ENCODE results near the gene SLC20A1.

SLC20A1 gene

GRCh38 chr2:112643488-112643887, 2.3 kb upstream of the SLC20A1 start:
- no peak for DNase-seq (ENCODE audit: low read depth in 1 of 2, low spot score in 1 of 2)
- in situ Hi-C loops (cut with HindIII; ENCODE audit: low pct_unique_long_range_greater_than_20kb, low sequenced_read_pairs): no loop called here
- no peak for TF ChIP-seq JUND (IDR thresholded peaks at IDR 0.05; ENCODE audit: low read depth)

- in situ Hi-C loops (cut with HindIII; ENCODE audit: low pct_unique_long_range_greater_than_20kb, low sequenced_read_pairs): no loop called here
- no peak for TF ChIP-seq JUND (IDR thresholded peaks at IDR 0.05; ENCODE audit: low read depth)
- DNase-seq (ENCODE audit: low read depth in 1 of 2, low spot score in 1 of 2): no peak
Measured at GRCh38 chr2:112644155-112644932, 1.4 kb upstream of the SLC20A1 start.

- in situ Hi-C loops (cut with HindIII; ENCODE audit: low pct_unique_long_range_greater_than_20kb, low sequenced_read_pairs): no loop called here
- TF ChIP-seq JUND (IDR thresholded peaks at IDR 0.05; ENCODE audit: low read depth): no peak
- DNase-seq (ENCODE audit: low read depth in 1 of 2, low spot score in 1 of 2): no peak
Measured at GRCh38 chr2:112644933-112645309, 818 bp upstream of the SLC20A1 start.

GRCh38 chr2:112646102-112646719, 472 bp downstream of the SLC20A1 start:
- TF ChIP-seq JUND (IDR thresholded peaks at IDR 0.05; ENCODE audit: low read depth): no peak
- in situ Hi-C loops (cut with HindIII; ENCODE audit: low pct_unique_long_range_greater_than_20kb, low sequenced_read_pairs): no loop called here
- peak in 1 of 2 experiments; percentile 36 for DNase-seq (ENCODE audit: low read depth in 1 of 2, low spot score in 1 of 2)

- DNase-seq (ENCODE audit: low read depth in 1 of 2, low spot score in 1 of 2): peak in 1 of 2 experiments; percentile 29
- TF ChIP-seq JUND (IDR thresholded peaks at IDR 0.05; ENCODE audit: low read depth): no peak
- in situ Hi-C loops (cut with HindIII; ENCODE audit: low pct_unique_long_range_greater_than_20kb, low sequenced_read_pairs): no loop called here
Measured at GRCh38 chr2:112646791-112647689, 1.3 kb downstream of the SLC20A1 start.

- in situ Hi-C loops (cut with HindIII; ENCODE audit: low pct_unique_long_range_greater_than_20kb, low sequenced_read_pairs): no loop called here
- no peak for DNase-seq (ENCODE audit: low read depth in 1 of 2, low spot score in 1 of 2)
- no peak for TF ChIP-seq JUND (IDR thresholded peaks at IDR 0.05; ENCODE audit: low read depth)
Measured at GRCh38 chr2:112648081-112648480, 2.3 kb downstream of the SLC20A1 start.

- no peak for TF ChIP-seq JUND (IDR thresholded peaks at IDR 0.05; ENCODE audit: low read depth)
- in situ Hi-C loops (cut with HindIII; ENCODE audit: low pct_unique_long_range_greater_than_20kb, low sequenced_read_pairs): no loop called here
- DNase-seq (ENCODE audit: low read depth in 1 of 2, low spot score in 1 of 2): no peak
Measured at GRCh38 chr2:112656679-112657078, 10.9 kb downstream of the SLC20A1 start.

- in situ Hi-C loops (cut with HindIII; ENCODE audit: low pct_unique_long_range_greater_than_20kb, low sequenced_read_pairs): no loop called here
- DNase-seq (ENCODE audit: low read depth in 1 of 2, low spot score in 1 of 2): no peak
- TF ChIP-seq JUND (IDR thresholded peaks at IDR 0.05; ENCODE audit: low read depth): no peak
Measured at GRCh38 chr2:112658301-112658700, 12.6 kb downstream of the SLC20A1 start.

- TF ChIP-seq JUND (IDR thresholded peaks at IDR 0.05; ENCODE audit: low read depth): no peak
- in situ Hi-C loops (cut with HindIII; ENCODE audit: low pct_unique_long_range_greater_than_20kb, low sequenced_read_pairs): no loop called here
- no peak for DNase-seq (ENCODE audit: low read depth in 1 of 2, low spot score in 1 of 2)
Measured at GRCh38 chr2:112658839-112659667, 13.3 kb downstream of the SLC20A1 start.

- DNase-seq (ENCODE audit: low read depth in 1 of 2, low spot score in 1 of 2): peak in 1 of 2 experiments; percentile 66
- TF ChIP-seq JUND (IDR thresholded peaks at IDR 0.05; ENCODE audit: low read depth): no peak
- in situ Hi-C loops (cut with HindIII; ENCODE audit: low pct_unique_long_range_greater_than_20kb, low sequenced_read_pairs): no loop called here
Measured at GRCh38 chr2:112660138-112660537, 14.4 kb downstream of the SLC20A1 start.

- in situ Hi-C loops (cut with HindIII; ENCODE audit: low pct_unique_long_range_greater_than_20kb, low sequenced_read_pairs): no loop called here
- TF ChIP-seq JUND (IDR thresholded peaks at IDR 0.05; ENCODE audit: low read depth): peak; percentile 44; the same call in 1 of the 2 replicates
- DNase-seq (ENCODE audit: low read depth in 1 of 2, low spot score in 1 of 2): peak in 1 of 2 experiments; percentile 73
Measured at GRCh38 chr2:112661656-112662305, 16.0 kb downstream of the SLC20A1 start.

All from T47D (cell line).